SU-DHL-6 (cell line): ENCODE results near the gene RASSF5.
"Not testable (repeated sequence)": the region's sequence is repeated elsewhere in the genome, so short reads cannot be mapped to it uniquely, and the experiment has no call there.

Experiments
- H2AFZ ChIP-seq: fragments of 200-600 bp; sonication (generic); 2 replicates; pipeline ENCODE4 v1.6.1; 2014; ENCODE audit warnings: low read depth, mild to moderate bottlenecking, moderate library complexity, mixed read lengths, antibody characterized with exemption, low read length; ENCODE audit not compliant: severe bottlenecking
- H3F3A ChIP-seq: fragments of 200-600 bp; shearing (Covaris generic); 2 replicates; pipeline ENCODE4 v1.6.0; 2016; ENCODE audit warnings: antibody characterized with exemption, mild to moderate bottlenecking; ENCODE audit not compliant: insufficient read depth
- H3K27ac ChIP-seq: fragments of 200-600 bp; sonication (generic); 2 replicates; pipeline ENCODE4 v1.5.1; 2016; ENCODE audit warnings: low read depth, mild to moderate bottlenecking, low read length, moderate library complexity, mixed read lengths
- H3K27me3 ChIP-seq: fragments of 200-600 bp; sonication (generic), shearing (Covaris generic); 2 replicates; pipeline ENCODE4 v1.6.0; 2014; ENCODE audit warnings: mild to moderate bottlenecking, low read length
- H3K36me3 ChIP-seq: fragments of 200-600 bp; sonication (generic); 2 replicates; pipeline ENCODE4 v1.6.1; 2014; ENCODE audit warnings: mild to moderate bottlenecking, low read length, mixed read lengths
- H3K4me2 ChIP-seq: fragments of 300-600, 200-600 bp; shearing (Covaris generic), sonication (generic); 2 replicates; pipeline ENCODE4 v1.6.0; 2014; ENCODE audit warnings: low read length, low read depth, mild to moderate bottlenecking; ENCODE audit not compliant: poor library complexity, severe bottlenecking
- H3K4me3 ChIP-seq: fragments of 200-600 bp; sonication (generic); 2 replicates; pipeline ENCODE4 v1.5.1; 2014; ENCODE audit warnings: antibody characterized with exemption, low read length, mild to moderate bottlenecking, mixed read lengths; ENCODE audit not compliant: insufficient read depth, poor library complexity, severe bottlenecking
- H3K79me2 ChIP-seq: fragments of 200-600 bp; sonication (generic); 2 replicates; pipeline ENCODE4 v1.6.1; 2014; ENCODE audit warnings: mild to moderate bottlenecking, low read length, moderate library complexity; ENCODE audit not compliant: insufficient read depth
- H3K9ac ChIP-seq: fragments of 200-600 bp; sonication (generic); 2 replicates; pipeline ENCODE4 v1.7.0; 2014; ENCODE audit warnings: mild to moderate bottlenecking, low read length
- H3K9me2 ChIP-seq: fragments of 200-600 bp; sonication (generic); replicated peaks from 2 replicates; pipeline ENCODE4 v1.6.1; 2014; ENCODE audit warnings: low read length; ENCODE audit not compliant: insufficient read depth
- H3K9me3 ChIP-seq: fragments of 200-600 bp; sonication (generic); 2 replicates; pipeline ENCODE4 v1.6.1; 2014; ENCODE audit warnings: low read length, mixed read lengths; ENCODE audit not compliant: insufficient read depth
- H4K20me1 ChIP-seq: fragments of 200-600 bp; sonication (generic); 2 replicates; pipeline ENCODE4 v1.6.1; 2014; ENCODE audit warnings: low read depth, mild to moderate bottlenecking, antibody characterized with exemption, low read length, moderate library complexity, mixed read lengths
- CTCF ChIP-seq: fragments of 200-600 bp; sonication (generic); IDR thresholded peaks from one replicate; pipeline ENCODE4 v1.5.1; 2017; ENCODE audit warnings: antibody characterized with exemption, mild to moderate bottlenecking, low read length, moderate library complexity; ENCODE audit not compliant: insufficient read depth, poor library complexity, severe bottlenecking
- EZH2phosphoT487 ChIP-seq: fragments of 200-600 bp; sonication (generic), shearing (Covaris generic); conservative IDR thresholded peaks from 2 replicates; pipeline ENCODE4 v1.6.1; 2018; ENCODE audit warnings: mild to moderate bottlenecking, antibody characterized with exemption, low read length, moderate library complexity, mixed read lengths

Gene RASSF5

GRCh38 chr1:206608108-206608698 lies 100.9 kb downstream of the RASSF5 start:
- Histone ChIP-seq H3K27ac (no peak overlapping the region), H3K4me3 (no peak overlapping the region), H3K9me2 (no peaks in the 10 kb centered on the region), H3K4me2 (no peak overlapping the region), H3K9ac (no peak overlapping the region), H3F3A (peaks cover 14% of the 10 kb centered on the region; the same call in 1 of the 2 replicates), H4K20me1 (no peaks in the 10 kb centered on the region), H3K9me3 (no peaks in the 10 kb centered on the region), H3K27me3 (no peaks in the 10 kb centered on the region), H3K36me3 (0 out of 2 replicates have a peak, but pooled peaks cover 4% of the 10 kb centered on the region), H3K79me2 (peaks cover 9% of the 10 kb centered on the region), H2AFZ (no peak overlapping the region)
- TF ChIP-seq EZH2phosphoT487: no peak
- TF ChIP-seq CTCF: peak; percentile 97

DNA sequence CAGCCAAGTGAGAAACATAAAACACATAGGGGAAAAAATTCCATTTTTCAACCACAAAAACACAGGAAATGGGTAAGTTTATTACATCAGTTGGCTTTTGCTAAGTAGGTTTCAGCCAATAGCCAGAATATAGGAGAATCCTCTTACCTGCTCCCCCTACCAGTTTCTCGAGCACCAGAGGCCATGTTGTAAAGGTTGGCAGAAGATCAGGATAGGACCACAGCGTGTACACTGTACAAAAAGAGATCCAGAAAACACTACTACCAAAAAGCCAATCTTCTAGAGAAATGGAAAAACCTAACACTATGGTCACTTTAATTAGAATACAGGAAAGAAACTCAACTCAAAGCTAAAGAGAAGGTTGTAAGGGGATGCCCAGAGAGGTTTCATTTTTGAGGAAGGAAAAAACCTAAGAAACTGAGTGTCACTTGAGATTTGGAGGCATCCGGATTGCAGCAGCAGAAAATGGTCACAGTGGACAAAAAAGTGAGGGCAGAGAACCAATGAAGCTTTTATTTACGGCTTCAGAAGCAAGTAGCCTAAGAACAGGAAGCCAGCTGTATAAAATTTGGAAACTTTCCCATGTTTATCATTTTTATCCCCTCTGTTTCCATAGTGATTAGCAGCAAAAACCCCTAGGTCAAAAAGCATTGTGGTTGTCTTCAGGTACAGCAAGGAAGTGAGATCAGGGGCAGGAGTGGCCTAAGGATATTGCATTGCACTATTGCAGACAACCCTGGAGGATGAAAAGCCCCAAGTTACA lies 102.1 kb downstream of the RASSF5 start:
- no peak overlapping the region for H2AFZ ChIP-seq
- peaks cover 14% of the 10 kb centered on the region; the same call in 1 of the 2 replicates for H3F3A ChIP-seq
- peaks cover 9% of the 10 kb centered on the region for H3K79me2 ChIP-seq
- H3K9me3 ChIP-seq: no peaks in the 10 kb centered on the region
- H3K9ac ChIP-seq: no peak overlapping the region
- 0 out of 2 replicates have a peak, but pooled peaks cover 4% of the 10 kb centered on the region for H3K36me3 ChIP-seq
- H4K20me1 ChIP-seq: no peaks in the 10 kb centered on the region
- H3K9me2 ChIP-seq: no peaks in the 10 kb centered on the region
- no peak overlapping the region for H3K4me2 ChIP-seq
- no peak overlapping the region for H3K4me3 ChIP-seq
- TF ChIP-seq EZH2phosphoT487: no peak
- no peak for TF ChIP-seq CTCF
- H3K27ac ChIP-seq: no peak overlapping the region
- no peaks in the 10 kb centered on the region for H3K27me3 ChIP-seq

GRCh38 chr1:206612129-206612876 lies 105.0 kb downstream of the RASSF5 start, which contains the start of gene EIF2D:
TSS of gene EIF2D (minus strand) at chr1:206612465. CDS start at chr1:206612342, 123 bp downstream.
- H3K4me3 ChIP-seq: peak within 1 kb of the TSS; percentile 92
- H3K36me3 ChIP-seq: no peaks in the 10 kb centered on the region
- H3K79me2 ChIP-seq: peaks cover 9% of the 10 kb centered on the region
- TF ChIP-seq CTCF: peak; percentile 63
- TF ChIP-seq EZH2phosphoT487: no peak
- H4K20me1 ChIP-seq: no peaks in the 10 kb centered on the region
- no peaks in the 10 kb centered on the region for H3K9me2 ChIP-seq
- H3K27ac ChIP-seq: 0 out of 2 replicates have a peak within 1 kb of the TSS, but pooled peaks have one; percentile 15
- H3F3A ChIP-seq: peaks cover 9% of the 10 kb centered on the region; the same call in 1 of the 2 replicates
- peak within 1 kb of the TSS; percentile 99 for H2AFZ ChIP-seq
- H3K27me3 ChIP-seq: 0 out of 2 replicates have a peak, but pooled peaks cover 3% of the 10 kb centered on the region
- peak within 1 kb of the TSS; percentile 92 for H3K4me2 ChIP-seq
- peak within 1 kb of the TSS; percentile 85 for H3K9ac ChIP-seq
- no peaks in the 10 kb centered on the region for H3K9me3 ChIP-seq

- not testable (repeated sequence) for H3K4me3 ChIP-seq, H3K4me2 ChIP-seq
Observed at GRCh38 chr1:206626396-206626795, 119.1 kb downstream of the RASSF5 start.

More at GRCh38 chr1:206626396-206626795, 119.1 kb downstream of the RASSF5 start:
- not testable (repeated sequence) for H3K36me3 ChIP-seq, H3K79me2 ChIP-seq, H4K20me1 ChIP-seq, H3K9ac ChIP-seq, H3F3A ChIP-seq, H3K27ac ChIP-seq, H3K27me3 ChIP-seq, H3K9me3 ChIP-seq, H2AFZ ChIP-seq, H3K9me2 ChIP-seq
